Measurements from ENCODE around the gene CFAP298.
"Not testable (repeated sequence)": the region's sequence is repeated elsewhere in the genome, so short reads cannot be mapped to it uniquely, and the experiment has no call there.

- not testable (repeated sequence) for TF ChIP-seq EP300 (IDR thresholded peaks at IDR 0.05; ENCODE audit: borderline replicate concordance in 1 of 2, control insufficient read depth in 1 of 2, low read depth in 2 of 2, low read length in 2 of 2); TAF1 (IDR thresholded peaks at IDR 0.05; ENCODE audit: borderline replicate concordance, low read depth, low read length); POLR2A (IDR thresholded peaks at IDR 0.05; ENCODE audit: low read depth, low read length); NR2C2 (IDR thresholded peaks at IDR 0.05; ENCODE audit: borderline replicate concordance, control insufficient read depth, insufficient read length, low read depth); MXI1 (IDR thresholded peaks at IDR 0.05; ENCODE audit: low read depth, low read length); SP1 (IDR thresholded peaks at IDR 0.05; ENCODE audit: low read depth, low read length); CREM (IDR thresholded peaks at IDR 0.05; ENCODE audit: low read depth); YY1 (IDR thresholded peaks at IDR 0.05; ENCODE audit: low read depth, low read length); JUNB (IDR thresholded peaks at IDR 0.05); FOXK2 (IDR thresholded peaks at IDR 0.05); CHD1 (IDR thresholded peaks at IDR 0.05; ENCODE audit: low read depth, low read length)
- TF ChIP-seq, protein P1, sequence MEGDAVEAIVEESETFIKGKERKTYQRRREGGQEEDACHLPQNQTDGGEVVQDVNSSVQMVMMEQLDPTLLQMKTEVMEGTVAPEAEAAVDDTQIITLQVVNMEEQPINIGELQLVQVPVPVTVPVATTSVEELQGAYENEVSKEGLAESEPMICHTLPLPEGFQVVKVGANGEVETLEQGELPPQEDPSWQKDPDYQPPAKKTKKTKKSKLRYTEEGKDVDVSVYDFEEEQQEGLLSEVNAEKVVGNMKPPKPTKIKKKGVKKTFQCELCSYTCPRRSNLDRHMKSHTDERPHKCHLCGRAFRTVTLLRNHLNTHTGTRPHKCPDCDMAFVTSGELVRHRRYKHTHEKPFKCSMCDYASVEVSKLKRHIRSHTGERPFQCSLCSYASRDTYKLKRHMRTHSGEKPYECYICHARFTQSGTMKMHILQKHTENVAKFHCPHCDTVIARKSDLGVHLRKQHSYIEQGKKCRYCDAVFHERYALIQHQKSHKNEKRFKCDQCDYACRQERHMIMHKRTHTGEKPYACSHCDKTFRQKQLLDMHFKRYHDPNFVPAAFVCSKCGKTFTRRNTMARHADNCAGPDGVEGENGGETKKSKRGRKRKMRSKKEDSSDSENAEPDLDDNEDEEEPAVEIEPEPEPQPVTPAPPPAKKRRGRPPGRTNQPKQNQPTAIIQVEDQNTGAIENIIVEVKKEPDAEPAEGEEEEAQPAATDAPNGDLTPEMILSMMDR (IDR thresholded peaks at IDR 0.05 in 2 of 3, conservative IDR thresholded peaks at IDR 0.05 in 1 of 3; ENCODE audit: control insufficient read depth in 2 of 3, extremely low read depth in 1 of 3, insufficient read depth in 1 of 3, low read depth in 3 of 3, low read length in 3 of 3): not testable (repeated sequence)
- TF ChIP-seq, protein P2, sequence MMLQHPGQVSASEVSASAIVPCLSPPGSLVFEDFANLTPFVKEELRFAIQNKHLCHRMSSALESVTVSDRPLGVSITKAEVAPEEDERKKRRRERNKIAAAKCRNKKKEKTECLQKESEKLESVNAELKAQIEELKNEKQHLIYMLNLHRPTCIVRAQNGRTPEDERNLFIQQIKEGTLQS (IDR thresholded peaks at IDR 0.05; ENCODE audit: borderline replicate concordance, extremely low read depth, low read depth, low read length): not testable (repeated sequence)
- TF ChIP-seq, protein P3, sequence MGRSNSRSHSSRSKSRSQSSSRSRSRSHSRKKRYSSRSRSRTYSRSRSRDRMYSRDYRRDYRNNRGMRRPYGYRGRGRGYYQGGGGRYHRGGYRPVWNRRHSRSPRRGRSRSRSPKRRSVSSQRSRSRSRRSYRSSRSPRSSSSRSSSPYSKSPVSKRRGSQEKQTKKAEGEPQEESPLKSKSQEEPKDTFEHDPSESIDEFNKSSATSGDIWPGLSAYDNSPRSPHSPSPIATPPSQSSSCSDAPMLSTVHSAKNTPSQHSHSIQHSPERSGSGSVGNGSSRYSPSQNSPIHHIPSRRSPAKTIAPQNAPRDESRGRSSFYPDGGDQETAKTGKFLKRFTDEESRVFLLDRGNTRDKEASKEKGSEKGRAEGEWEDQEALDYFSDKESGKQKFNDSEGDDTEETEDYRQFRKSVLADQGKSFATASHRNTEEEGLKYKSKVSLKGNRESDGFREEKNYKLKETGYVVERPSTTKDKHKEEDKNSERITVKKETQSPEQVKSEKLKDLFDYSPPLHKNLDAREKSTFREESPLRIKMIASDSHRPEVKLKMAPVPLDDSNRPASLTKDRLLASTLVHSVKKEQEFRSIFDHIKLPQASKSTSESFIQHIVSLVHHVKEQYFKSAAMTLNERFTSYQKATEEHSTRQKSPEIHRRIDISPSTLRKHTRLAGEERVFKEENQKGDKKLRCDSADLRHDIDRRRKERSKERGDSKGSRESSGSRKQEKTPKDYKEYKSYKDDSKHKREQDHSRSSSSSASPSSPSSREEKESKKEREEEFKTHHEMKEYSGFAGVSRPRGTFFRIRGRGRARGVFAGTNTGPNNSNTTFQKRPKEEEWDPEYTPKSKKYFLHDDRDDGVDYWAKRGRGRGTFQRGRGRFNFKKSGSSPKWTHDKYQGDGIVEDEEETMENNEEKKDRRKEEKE (IDR thresholded peaks at IDR 0.05): not testable (repeated sequence)
These were observed 50.7 kb downstream of the CFAP298 start for GRCh38 chr21:32561476-32561875.
